C4-2B (cell line): Measurements from ENCODE around the gene PPARD.
A peak's percentile ranks its signal among the peaks of the same experiment; 100 is the strongest.
"Not testable (repeated sequence)": the region's sequence is repeated elsewhere in the genome, so short reads cannot be mapped to it uniquely, and the experiment has no call there.

Experiments used
- H3K27ac ChIP-seq: fragments of 450-650 bp; 2 replicates; pipeline ENCODE4 v1.5.1; 2017
- CTCF ChIP-seq: fragments of 450-650 bp; conservative IDR thresholded peaks from 2 replicates; pipeline ENCODE4 v1.5.1; 2017; ENCODE audit warnings: mild to moderate bottlenecking
- ZFX ChIP-seq: fragments of 450-650 bp; IDR thresholded peaks from 2 replicates; pipeline ENCODE4 v1.6.1; 2017

Gene PPARD

DNA sequence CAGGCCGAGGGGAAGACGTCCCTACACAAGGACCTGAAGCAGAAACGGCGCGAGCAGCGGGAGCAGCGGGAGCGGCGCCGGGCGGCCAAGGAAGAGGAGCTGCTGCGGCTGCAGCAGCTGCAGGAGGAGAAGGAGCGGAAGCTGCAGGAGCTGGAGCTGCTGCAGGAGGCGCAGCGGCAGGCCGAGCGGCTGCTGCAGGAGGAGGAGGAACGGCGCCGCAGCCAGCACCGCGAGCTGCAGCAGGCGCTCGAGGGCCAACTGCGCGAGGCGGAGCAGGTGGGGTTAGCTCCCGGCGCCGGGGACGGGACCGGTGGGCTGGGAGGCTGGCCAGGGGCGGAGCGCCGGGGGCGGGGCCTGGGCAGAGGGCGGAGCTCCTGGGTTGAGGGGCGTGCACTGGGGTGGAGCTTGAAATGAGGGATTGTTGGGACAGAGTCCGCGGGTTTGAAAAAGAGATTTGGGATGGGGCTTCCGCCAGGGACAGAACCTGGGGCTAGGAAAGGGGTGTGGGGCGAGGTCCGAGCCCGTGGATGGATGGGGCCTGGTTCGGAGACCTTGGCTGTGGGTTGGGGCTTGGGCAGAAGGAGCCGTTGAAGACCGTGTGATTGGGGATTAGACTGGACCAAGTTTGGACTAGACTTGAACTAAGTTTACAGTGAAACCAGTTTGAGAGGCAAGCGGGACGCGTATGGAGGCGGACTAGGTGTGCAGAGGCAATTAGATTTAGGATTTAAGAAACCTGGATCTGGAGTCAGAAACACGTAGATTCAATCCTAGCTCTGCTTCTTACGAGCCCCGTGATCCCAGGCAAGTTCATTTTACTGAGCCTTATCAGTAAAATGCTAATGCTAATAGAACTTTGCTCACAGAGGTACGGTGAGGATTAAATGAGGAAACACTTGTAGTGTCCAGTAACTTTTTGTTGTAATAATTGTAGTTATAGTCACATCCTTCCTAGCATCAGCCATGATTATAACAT lies 23.9 kb upstream of the PPARD start:
- H3K27ac ChIP-seq, result no peak overlapping the region
- TF ChIP-seq ZFX (no peak), CTCF (no peak)

- no peak overlapping the region for H3K27ac ChIP-seq
- TF ChIP-seq CTCF (no peak), ZFX (no peak)
Measured at GRCh38 chr6:35319346-35320030, 22.9 kb upstream of the PPARD start.

GRCh38 chr6:35320031-35320410 lies 22.3 kb upstream of the PPARD start:
- TF ChIP-seq ZFX, result no peak
- no peak overlapping the region for H3K27ac ChIP-seq

- TF ChIP-seq ZFX, result no peak
- no peak for TF ChIP-seq CTCF
- no peak overlapping the region for H3K27ac ChIP-seq
Measured at GRCh38 chr6:35321091-35321490, 21.3 kb upstream of the PPARD start.

- peak; percentile 30 for TF ChIP-seq CTCF
- no peak for TF ChIP-seq ZFX
- no peak overlapping the region for H3K27ac ChIP-seq
Measured at GRCh38 chr6:35327349-35328027, 14.9 kb upstream of the PPARD start.

GRCh38 chr6:35328108-35328723 lies 14.1 kb upstream of the PPARD start:
- TF ChIP-seq CTCF (no peak), ZFX (no peak)
- H3K27ac ChIP-seq, result no peak overlapping the region

GRCh38 chr6:35328965-35329364 lies 13.4 kb upstream of the PPARD start:
- H3K27ac ChIP-seq, result not testable (repeated sequence)

DNA sequence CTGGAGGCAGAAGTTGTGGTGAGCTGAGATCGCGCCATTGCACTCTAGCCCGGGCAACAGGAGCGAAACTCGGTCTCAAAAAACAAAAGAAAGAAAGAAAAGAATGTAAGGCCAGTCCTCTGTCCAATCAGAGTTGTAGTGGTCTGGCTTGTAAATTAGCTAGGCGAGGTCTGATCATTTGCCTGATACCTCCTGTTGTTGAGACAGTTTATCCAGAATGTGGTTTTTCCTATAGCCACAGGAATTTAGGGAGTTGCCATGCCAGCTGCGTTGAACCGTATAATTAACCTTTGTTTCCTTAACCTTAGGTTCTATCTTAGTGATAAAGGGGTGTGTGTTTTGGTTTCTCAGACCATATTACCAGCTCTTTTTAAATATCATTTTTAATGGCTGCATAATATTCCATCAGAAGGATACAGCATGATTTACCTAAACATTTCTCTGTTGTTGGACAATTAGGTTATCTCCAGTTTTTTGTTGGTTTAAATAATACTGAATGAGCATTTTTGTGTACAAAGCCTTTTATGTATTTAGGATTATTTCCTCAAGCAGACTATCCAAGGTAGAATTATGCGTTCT lies 11.7 kb upstream of the PPARD start:
- no peak for TF ChIP-seq ZFX
- TF ChIP-seq CTCF, result no peak
- H3K27ac ChIP-seq, result no peak overlapping the region
